ENCODE results near the gene PPP3R2. TPM values are rescaled to one million over a fixed set of nuclear protein-coding genes. Genes with fewer than 3 reads are reported as not detected.
A peak's percentile ranks its signal among the peaks of the same experiment; 100 is the strongest.
"Not testable (repeated sequence)": the region's sequence is repeated elsewhere in the genome, so short reads cannot be mapped to it uniquely, and the experiment has no call there.

Gene PPP3R2
- total RNA-seq, 3 donors from 2014 or later: not detected

DNA sequence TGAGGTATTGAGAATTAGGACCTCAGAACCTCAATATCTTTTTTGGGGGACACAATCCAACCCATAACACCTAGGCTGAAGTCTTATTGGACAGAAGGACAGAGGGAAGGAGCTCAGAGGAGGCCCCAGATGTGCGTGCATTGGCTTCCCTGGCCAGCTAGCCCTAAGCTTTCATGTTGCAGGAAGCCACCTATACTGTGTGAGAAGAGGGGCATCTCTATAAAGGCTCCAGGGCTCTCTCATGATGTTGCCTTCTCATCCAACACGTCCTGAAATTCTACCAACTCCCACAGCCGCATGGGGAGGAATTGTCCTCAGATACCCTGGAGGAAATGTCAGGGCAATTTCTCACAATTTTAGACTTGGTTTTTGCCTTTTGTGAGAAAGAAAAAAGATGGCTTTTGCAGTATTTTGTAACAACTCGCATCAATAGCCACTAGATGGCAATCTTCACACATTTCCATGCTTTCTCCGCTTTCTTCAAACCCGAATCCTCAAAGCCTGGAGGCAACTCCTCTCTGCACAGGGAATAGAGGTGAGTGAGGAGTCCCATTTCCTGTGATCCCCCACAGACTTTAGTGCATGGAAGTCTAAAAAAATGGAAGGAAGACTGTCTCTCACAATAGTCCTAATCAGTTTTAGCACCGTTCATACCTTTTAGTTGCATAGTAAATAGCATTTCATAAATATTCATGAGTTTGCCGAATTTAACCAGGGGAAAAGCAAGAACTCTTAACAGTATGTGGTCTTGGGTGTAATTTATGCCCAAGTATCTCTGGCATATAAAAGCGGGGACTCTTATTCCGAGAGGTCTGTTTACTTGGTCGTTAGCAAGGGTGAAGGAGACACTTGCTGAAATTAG lies 7.4 kb upstream of the PPP3R2 start:
- intact Hi-C loops (cut with DNase I, micrococcal nuclease): loop anchor here in 1 of 2 donors (5.0 kb wide), 1 partner anchor 125 kb away; no protein-coding TSS in a partner anchor
- peak; percentile 70 for ATAC-seq

DNA sequence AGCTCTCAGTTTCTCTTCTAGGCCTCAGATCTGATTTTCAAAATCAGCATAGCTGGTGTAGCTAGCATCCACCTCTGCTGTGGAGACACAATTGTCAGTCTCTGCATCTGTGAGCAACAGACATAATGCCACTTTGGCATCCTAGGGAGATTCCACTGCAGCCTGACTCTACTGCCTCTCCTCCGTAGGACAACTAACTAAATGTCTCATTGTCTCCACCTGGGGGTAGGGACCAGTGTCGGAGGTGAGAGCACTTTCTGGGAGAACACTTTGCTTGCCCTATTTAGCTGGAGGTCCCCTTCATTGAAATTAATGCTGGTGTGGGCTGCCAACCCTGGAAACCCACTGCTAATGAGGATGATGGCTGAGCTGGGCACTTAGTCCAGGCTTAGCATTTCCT lies 1.4 kb downstream of the PPP3R2 start:
- Histone ChIP-seq H3K9me3 (no peaks in the 10 kb centered on the region), H3K4me3 (no peak overlapping the region), H3K4me1 (ENCODE audit: low read depth) (no peaks in the 10 kb centered on the region), H3K36me3 (ENCODE audit: low read depth) (no peaks in the 10 kb centered on the region)
- TF ChIP-seq, protein P1, sequence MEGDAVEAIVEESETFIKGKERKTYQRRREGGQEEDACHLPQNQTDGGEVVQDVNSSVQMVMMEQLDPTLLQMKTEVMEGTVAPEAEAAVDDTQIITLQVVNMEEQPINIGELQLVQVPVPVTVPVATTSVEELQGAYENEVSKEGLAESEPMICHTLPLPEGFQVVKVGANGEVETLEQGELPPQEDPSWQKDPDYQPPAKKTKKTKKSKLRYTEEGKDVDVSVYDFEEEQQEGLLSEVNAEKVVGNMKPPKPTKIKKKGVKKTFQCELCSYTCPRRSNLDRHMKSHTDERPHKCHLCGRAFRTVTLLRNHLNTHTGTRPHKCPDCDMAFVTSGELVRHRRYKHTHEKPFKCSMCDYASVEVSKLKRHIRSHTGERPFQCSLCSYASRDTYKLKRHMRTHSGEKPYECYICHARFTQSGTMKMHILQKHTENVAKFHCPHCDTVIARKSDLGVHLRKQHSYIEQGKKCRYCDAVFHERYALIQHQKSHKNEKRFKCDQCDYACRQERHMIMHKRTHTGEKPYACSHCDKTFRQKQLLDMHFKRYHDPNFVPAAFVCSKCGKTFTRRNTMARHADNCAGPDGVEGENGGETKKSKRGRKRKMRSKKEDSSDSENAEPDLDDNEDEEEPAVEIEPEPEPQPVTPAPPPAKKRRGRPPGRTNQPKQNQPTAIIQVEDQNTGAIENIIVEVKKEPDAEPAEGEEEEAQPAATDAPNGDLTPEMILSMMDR (IDR thresholded peaks at IDR 0.05): no peak
- intact Hi-C loops (cut with DNase I, micrococcal nuclease): no loop called here
- ATAC-seq (no peak), DNase-seq (no peak)

More for the DNA sequence above, 7.4 kb upstream of the PPP3R2 start:
- TF ChIP-seq, protein P1 (IDR thresholded peaks at IDR 0.05): peak; percentile 37
- no peaks in the 10 kb centered on the region for H3K4me1 ChIP-seq (ENCODE audit: low read depth)
- no peaks in the 10 kb centered on the region for H3K9me3 ChIP-seq
- H3K36me3 ChIP-seq (ENCODE audit: low read depth): no peaks in the 10 kb centered on the region
- peak in 1 of 3 donors; percentile 45 for DNase-seq
- H3K4me3 ChIP-seq: no peak overlapping the region

DNA sequence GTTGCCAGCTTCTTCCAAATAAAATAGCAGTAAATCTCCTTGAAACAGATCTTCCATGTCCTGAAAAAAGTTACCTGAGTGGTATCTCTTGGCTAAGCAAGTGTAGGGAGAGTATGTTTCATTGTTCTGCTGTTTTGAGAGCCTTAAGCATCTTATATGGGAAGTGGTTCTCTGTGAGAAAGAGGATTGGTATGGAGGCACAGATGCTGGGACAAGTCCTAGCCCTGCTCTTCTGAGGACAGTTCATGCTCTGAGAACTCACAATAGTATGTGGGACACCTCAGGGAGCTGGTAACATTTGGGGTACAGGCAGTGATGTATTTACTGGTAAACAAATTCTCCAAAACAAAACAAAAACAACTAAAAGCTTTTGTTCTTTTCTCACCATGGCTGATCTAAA lies 2.0 kb downstream of the PPP3R2 start:
- DNase-seq: no peak
- intact Hi-C loops (cut with DNase I, micrococcal nuclease): no loop called here
- Histone ChIP-seq H3K9me3 (no peaks in the 10 kb centered on the region), H3K4me1 (ENCODE audit: low read depth) (no peaks in the 10 kb centered on the region), H3K4me3 (no peak overlapping the region), H3K36me3 (ENCODE audit: low read depth) (no peaks in the 10 kb centered on the region)
- TF ChIP-seq, protein P1 (IDR thresholded peaks at IDR 0.05): no peak
- ATAC-seq: no peak

DNA sequence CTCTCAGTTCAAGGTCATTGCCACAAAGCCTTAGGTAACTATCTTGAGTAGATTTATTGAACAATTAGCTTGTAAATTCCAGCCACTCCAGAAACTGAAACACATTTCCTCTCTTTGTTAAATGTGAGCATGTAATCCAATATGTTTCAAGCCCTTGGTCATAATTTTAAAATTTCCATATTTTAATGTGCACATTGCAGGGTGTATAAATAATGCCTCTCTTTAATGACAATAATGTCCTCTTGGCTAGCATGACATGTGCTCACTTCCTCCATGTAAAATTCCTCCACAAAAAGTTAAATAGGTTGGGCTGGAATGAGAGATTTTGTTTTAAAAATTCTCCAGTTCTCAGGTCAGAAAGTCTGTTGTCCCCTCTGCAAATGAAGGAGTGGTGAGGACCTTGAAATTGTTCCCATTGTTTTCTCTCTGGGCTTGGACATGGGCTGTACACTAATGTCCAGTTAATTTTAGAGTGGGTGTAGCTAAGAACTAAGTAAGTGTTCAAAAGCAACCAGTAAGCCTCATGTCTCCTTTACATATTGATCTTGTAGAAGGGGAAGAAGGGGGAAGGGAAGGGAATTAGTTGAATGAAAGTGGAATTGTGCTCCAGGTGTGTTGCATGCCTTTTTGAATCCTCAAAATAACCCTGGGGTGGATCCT lies 2.9 kb downstream of the PPP3R2 start:
- intact Hi-C loops (cut with DNase I, micrococcal nuclease): no loop called here
- no peak for ATAC-seq

DNA sequence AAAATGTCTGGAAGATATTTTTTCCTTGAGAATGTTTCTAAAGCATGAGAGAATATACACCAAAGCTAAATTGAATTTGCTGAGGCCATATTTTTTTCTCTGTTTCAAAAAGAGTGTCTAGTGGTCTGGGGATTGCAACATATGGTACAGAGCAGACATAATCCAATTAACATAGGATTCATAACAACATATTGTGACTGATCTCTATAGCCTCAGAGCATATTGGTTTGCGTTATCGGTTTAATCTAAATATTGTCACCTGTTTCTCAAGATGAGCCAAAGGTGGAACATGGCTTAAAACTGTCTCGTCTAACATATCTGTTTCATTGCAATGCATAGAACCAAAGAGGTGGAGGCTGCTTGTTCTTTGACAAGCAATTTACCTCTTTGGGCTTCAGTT lies 3.9 kb downstream of the PPP3R2 start:
- Histone ChIP-seq H3K4me3 (no peak overlapping the region), H3K36me3 (ENCODE audit: low read depth) (no peaks in the 10 kb centered on the region), H3K4me1 (ENCODE audit: low read depth) (no peaks in the 10 kb centered on the region), H3K9me3 (no peaks in the 10 kb centered on the region)
- TF ChIP-seq, protein P1 (IDR thresholded peaks at IDR 0.05): no peak
- DNase-seq: no peak
- intact Hi-C loops (cut with DNase I, micrococcal nuclease): no loop called here
- ATAC-seq: no peak

More for the DNA sequence above, 2.9 kb downstream of the PPP3R2 start:
- Histone ChIP-seq H3K36me3 (ENCODE audit: low read depth) (no peaks in the 10 kb centered on the region), H3K4me1 (ENCODE audit: low read depth) (no peaks in the 10 kb centered on the region), H3K4me3 (no peak overlapping the region), H3K9me3 (no peaks in the 10 kb centered on the region)
- TF ChIP-seq, protein P1 (IDR thresholded peaks at IDR 0.05): no peak
- DNase-seq: no peak

DNA sequence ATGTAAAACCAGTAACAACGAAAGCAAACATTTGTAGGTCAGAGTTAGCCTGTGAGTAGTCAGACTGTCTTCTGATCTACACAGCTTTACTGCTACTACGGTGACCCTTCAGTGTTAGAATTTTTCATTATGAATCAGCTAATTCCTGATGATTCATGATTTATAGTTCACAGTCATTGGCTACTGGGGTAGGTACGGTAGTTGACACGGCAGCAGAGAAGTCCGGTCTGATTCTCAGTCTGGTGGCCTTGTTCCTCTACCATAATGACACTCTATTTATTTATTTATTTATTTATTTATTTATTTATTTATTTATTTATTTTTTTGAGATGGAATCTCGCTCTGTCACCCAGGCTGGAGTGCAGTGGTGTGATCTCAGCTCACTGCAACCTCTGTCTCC lies 4.7 kb downstream of the PPP3R2 start:
- H3K9me3 ChIP-seq; ATAC-seq; DNase-seq; H3K4me3 ChIP-seq; H3K4me1 ChIP-seq (ENCODE audit: low read depth); H3K36me3 ChIP-seq (ENCODE audit: low read depth); intact Hi-C loops (cut with DNase I, micrococcal nuclease): not testable (repeated sequence)

Data from mucosa of descending colon (tissue), 3 donors.